Erythroblast (primary cell): ENCODE results near the gene FRAS1.

Experiments used
- GATA1 ChIP-seq: IDR thresholded peaks from 2 replicates; pipeline ENCODE4 v1.6.1; 2011; ENCODE audit warnings: low read depth, mild to moderate bottlenecking, control low read depth, low read length, moderate library complexity
- POLR2A ChIP-seq: IDR thresholded peaks from 2 replicates; pipeline ENCODE4 v1.6.1; 2011; ENCODE audit warnings: mild to moderate bottlenecking, low read length

GRCh38 chr4:78293348-78293747 lies 236.2 kb downstream of the FRAS1 start:
- TF ChIP-seq POLR2A (no peak), GATA1 (no peak)
